IMR-90 (cell line): ENCODE results near the gene ZCWPW1. TPM values are rescaled to one million over a fixed set of nuclear protein-coding genes. Genes with fewer than 3 reads are reported as not detected.
"Not testable (repeated sequence)": the region's sequence is repeated elsewhere in the genome, so short reads cannot be mapped to it uniquely, and the experiment has no call there.

Experiments
- ATAC-seq: fragments of 200-7000 bp; cut with Tn5 transposase; 2 replicates; pipeline ENCODE4 v1.9.1; 2020; ENCODE audit warnings: low read depth, mild to moderate bottlenecking, moderate library complexity
- BruUV-seq: library from RNA; stranded (reverse); fragments of 400-500 nt; replicated peaks from 2 replicates; lab custom pipeline; 2021; lab: Mats Ljungman, UMichigan
- CTCF ChIA-PET: fragments of 300-600 bp; formaldehyde crosslinking; extraction: SDS; loops from one replicate; lab custom pipeline; 2021; ENCODE audit warnings: antibody characterized with exemption; lab: Yijun Ruan, JAX
- POLR2A ChIA-PET: fragments of 300-600 bp; sonication (Branson Sonifier 250); formaldehyde crosslinking; loops from one replicate; lab custom pipeline; 2022; ENCODE audit warnings: antibody characterized with exemption; ENCODE audit not compliant: unreplicated experiment; lab: Charles Lee
- DNase-seq: peaks from one replicate; pipeline ENCODE4 v3.0.0; 2013
- H2AFZ ChIP-seq: replicated peaks from 2 replicates; pipeline ENCODE3; 2013; ENCODE audit warnings: low read length, mild to moderate bottlenecking; ENCODE audit not compliant: poor library complexity
- H2AK5ac ChIP-seq: 2 replicates; pipeline ENCODE4 v1.6.1; 2013; ENCODE audit warnings: low read depth, low read length, inconsistent platforms
- H2AK9ac ChIP-seq: replicated peaks from 2 replicates; pipeline ENCODE3; 2013; ENCODE audit warnings: mild to moderate bottlenecking, low read depth, low read length, moderate library complexity; ENCODE audit not compliant: poor library complexity
- H2BK120ac ChIP-seq: 2 replicates; pipeline ENCODE4 v1.6.1; 2013; ENCODE audit warnings: low read depth, low read length, inconsistent platforms
- H2BK15ac ChIP-seq: 3 replicates; pipeline ENCODE4 v1.6.1; 2013; ENCODE audit warnings: low read depth, low read length, inconsistent platforms
- H2BK20ac ChIP-seq: 2 replicates; pipeline ENCODE4 v1.6.1; 2013; ENCODE audit warnings: low read depth, mild to moderate bottlenecking, inconsistent platforms, low read length, moderate library complexity
- H2BK5ac ChIP-seq: 2 replicates; pipeline ENCODE4 v1.6.1; 2013; ENCODE audit warnings: mild to moderate bottlenecking, low read depth, low read length, inconsistent platforms; ENCODE audit not compliant: poor library complexity, severe bottlenecking
- H3K14ac ChIP-seq: replicated peaks from 2 replicates; pipeline ENCODE4 v1.6.1; 2013; ENCODE audit warnings: low read depth, low read length, inconsistent platforms
- H3K18ac ChIP-seq: 2 replicates; pipeline ENCODE4 v1.6.1; 2013; ENCODE audit warnings: low read depth, low read length, control low read depth
- H3K23ac ChIP-seq: 2 replicates; pipeline ENCODE4 v1.6.1; 2013; ENCODE audit warnings: low read depth, low read length, inconsistent platforms
- H3K27ac ChIP-seq: 2 replicates; pipeline ENCODE4 v1.5.1; 2013; ENCODE audit warnings: mild to moderate bottlenecking, control low read depth, low read length; ENCODE audit not compliant: insufficient read depth
- H3K27me3 ChIP-seq: 2 replicates; pipeline ENCODE4 v1.6.1; 2013; ENCODE audit warnings: low read length; ENCODE audit not compliant: control insufficient read depth, insufficient read depth
- H3K36me3 ChIP-seq: 2 replicates; pipeline ENCODE4 v1.6.1; 2013; ENCODE audit warnings: low read length, mixed read lengths; ENCODE audit not compliant: control insufficient read depth, insufficient read depth
- H3K4ac ChIP-seq: 2 replicates; pipeline ENCODE4 v1.6.1; 2013; ENCODE audit warnings: low read depth, low read length, inconsistent platforms
- H3K4me1 ChIP-seq: 2 replicates; pipeline ENCODE4 v1.6.1; 2013; ENCODE audit warnings: low read length, mixed read lengths; ENCODE audit not compliant: control insufficient read depth, insufficient read depth
- H3K4me2 ChIP-seq: 2 replicates; pipeline ENCODE4 v1.6.1; 2013; ENCODE audit warnings: low read depth, mild to moderate bottlenecking, control low read depth, low read length, moderate library complexity
- H3K4me3 ChIP-seq: 2 replicates; pipeline ENCODE4 v1.5.1; 2013; ENCODE audit warnings: low read depth, mild to moderate bottlenecking, control low read depth, low read length, moderate library complexity; ENCODE audit not compliant: insufficient read depth
- H3K56ac ChIP-seq: 2 replicates; pipeline ENCODE4 v1.6.1; 2013; ENCODE audit warnings: low read length, inconsistent platforms; ENCODE audit not compliant: insufficient read depth; ENCODE audit errors: extremely low read depth
- H3K79me1 ChIP-seq, 2 experiments: 2 replicates each; pipeline ENCODE4 v1.6.1; 2013; ENCODE audit warnings: low read length in 2 of 2, inconsistent platforms in 1 of 2, low read depth in 1 of 2
- H3K9ac ChIP-seq: 2 replicates; pipeline ENCODE4 v1.6.1; 2013; ENCODE audit warnings: low read depth, low read length, control low read depth
- H3K9me1 ChIP-seq: 2 replicates; pipeline ENCODE4 v1.6.1; 2013; ENCODE audit warnings: low read length, inconsistent platforms; ENCODE audit not compliant: insufficient read depth
- H3K9me3 ChIP-seq: 2 replicates; pipeline ENCODE4 v1.6.1; 2013; ENCODE audit warnings: low read length; ENCODE audit not compliant: control insufficient read depth, insufficient read depth
- H4K20me1 ChIP-seq: 2 replicates; pipeline ENCODE4 v1.6.1; 2013; ENCODE audit warnings: low read length, inconsistent platforms; ENCODE audit not compliant: insufficient read depth
- H4K5ac ChIP-seq: 2 replicates; pipeline ENCODE4 v1.6.1; 2013; ENCODE audit warnings: mild to moderate bottlenecking, low read depth, low read length, control low read depth
- H4K8ac ChIP-seq, 2 experiments: 2 replicates each; pipeline ENCODE4 v1.6.1; 2013; ENCODE audit warnings: low read depth in 2 of 2, low read length in 2 of 2, control low read depth in 1 of 2, inconsistent platforms in 1 of 2
- H4K91ac ChIP-seq: 2 replicates; pipeline ENCODE4 v1.6.1; 2013; ENCODE audit warnings: low read depth, low read length, inconsistent platforms; ENCODE audit not compliant: insufficient read depth
- WGBS, 2 experiments: methylation state at CpG; one replicate each; pipeline versions ENCODE4 v1.1.5 to v1.1.7; 2013; ENCODE audit warnings: missing lambda C conversion rate in 2 of 2; ENCODE audit not compliant: insufficient read length in 1 of 2; ENCODE audit errors: extremely low coverage in 2 of 2; 5-methylcytosine and 5-hydroxymethylcytosine counted together
- dilution Hi-C: fragments of 300-500 bp; cut with HindIII; formaldehyde crosslinking; loops from one replicate; pipeline ENCODE4 v1.14.3; 2018; ENCODE audit warnings: low sequenced_read_pairs; ENCODE audit not compliant: unreplicated experiment
- in situ Hi-C: fragments of 300-500 bp; cut with MboI; formaldehyde crosslinking; loops from 3 replicates; pipeline ENCODE4 v1.14.3; 2019; ENCODE audit warnings: low sequenced_read_pairs, inconsistent platforms, mixed read lengths
- intact Hi-C: fragments of 100-400 bp; cut with micrococcal nuclease; formaldehyde crosslinking; loops from 2 replicates; pipeline ENCODE4 v1.10.0; 2022
- polyA plus RNA-seq, 3 experiments: library from polyadenylated mRNA; depleted of rRNA; stranded (reverse); fragments of >200 nt; gene quantifications; 2 replicates each; pipeline ENCODE4 v1.2.3, GENCODE V29; 2012; ENCODE audit warnings: low replicate concordance in 1 of 3
- total RNA-seq: library from RNA; depleted of rRNA; stranded (reverse); fragments of >200 nt; gene quantifications from 2 replicates; pipeline ENCODE4 v1.2.3, GENCODE V29; 2012
- TF ChIP-seq, protein P1 (sequence below): fragments of 150-350 bp; IDR thresholded peaks from 2 replicates; pipeline ENCODE4 v1.6.1; 2016; ENCODE audit warnings: low read depth, mild to moderate bottlenecking, low read length, moderate library complexity, borderline replicate concordance

ZCWPW1 gene
- total and polyA plus RNA-seq, 2 of the 4 experiments (the other 2 are of a cell fraction), result 0.72 to 1.3 TPM

DNA sequence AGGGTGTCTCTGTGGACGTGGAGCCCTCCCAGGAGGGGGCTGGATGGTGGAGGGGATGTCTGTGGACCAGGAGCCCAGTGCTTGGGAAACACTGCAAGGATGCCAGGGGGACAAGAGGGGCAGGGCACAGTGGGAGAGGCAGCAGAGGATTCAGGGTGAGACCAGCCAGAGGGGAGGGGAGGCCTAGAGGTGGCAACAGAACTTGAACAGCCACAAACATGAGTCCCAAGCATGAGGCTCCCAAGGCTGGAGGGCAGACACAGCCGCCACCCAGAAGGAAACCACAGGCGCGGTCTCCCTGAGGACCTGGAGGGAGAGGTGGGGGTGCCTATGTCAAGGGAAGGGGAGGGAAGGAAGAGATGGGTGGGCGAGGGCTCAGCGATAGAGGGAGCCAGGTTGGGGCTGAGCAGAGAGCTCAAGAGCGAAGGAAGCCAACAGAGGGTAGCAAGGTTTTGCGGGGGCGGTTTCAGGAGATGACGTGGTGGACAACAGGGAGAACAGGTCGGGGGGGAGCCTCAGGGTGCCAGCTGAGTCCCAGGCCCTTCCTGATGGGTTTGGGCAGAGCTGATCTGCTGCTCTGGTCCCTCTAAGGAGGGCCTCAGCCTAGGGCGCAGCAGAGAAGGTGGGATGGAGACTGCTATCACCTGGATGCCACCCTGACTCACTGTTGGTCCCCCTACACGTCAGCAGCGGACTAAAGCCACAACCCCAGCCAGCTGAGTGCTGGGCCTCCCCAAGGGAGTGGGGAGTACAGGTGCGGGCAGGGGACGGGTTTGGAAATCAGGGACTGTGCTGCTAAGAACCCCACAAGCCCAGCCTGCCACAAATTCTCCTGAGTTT is 61.9 kb downstream of the ZCWPW1 start:
- ChIA-PET CTCF (interaction anchor here (0.7 kb wide), 1 partner anchor 40 kb away, joined by 4 read pairs; no protein-coding TSS in a partner anchor), POLR2A (no interaction called here)
- H4K5ac ChIP-seq, result no peak overlapping the region
- no peak overlapping the region for H3K23ac ChIP-seq
- intact Hi-C loops (no loop called here), dilution Hi-C loops (no loop called here), in situ Hi-C loops (no loop called here)
- TF ChIP-seq, protein P1, sequence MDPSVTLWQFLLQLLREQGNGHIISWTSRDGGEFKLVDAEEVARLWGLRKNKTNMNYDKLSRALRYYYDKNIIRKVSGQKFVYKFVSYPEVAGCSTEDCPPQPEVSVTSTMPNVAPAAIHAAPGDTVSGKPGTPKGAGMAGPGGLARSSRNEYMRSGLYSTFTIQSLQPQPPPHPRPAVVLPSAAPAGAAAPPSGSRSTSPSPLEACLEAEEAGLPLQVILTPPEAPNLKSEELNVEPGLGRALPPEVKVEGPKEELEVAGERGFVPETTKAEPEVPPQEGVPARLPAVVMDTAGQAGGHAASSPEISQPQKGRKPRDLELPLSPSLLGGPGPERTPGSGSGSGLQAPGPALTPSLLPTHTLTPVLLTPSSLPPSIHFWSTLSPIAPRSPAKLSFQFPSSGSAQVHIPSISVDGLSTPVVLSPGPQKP, result no peak
- H2BK5ac ChIP-seq, result no peak overlapping the region
- no peak overlapping the region for H2AFZ ChIP-seq
- H2AK5ac ChIP-seq, result no peak overlapping the region
- H3K79me1 ChIP-seq, result no peaks in the 10 kb centered on the region; a peak in 1 of 4 replicates
- H4K8ac ChIP-seq, result no peak overlapping the region
- H3K4me2 ChIP-seq, result no peak overlapping the region
- no peak overlapping the region for H3K27ac ChIP-seq
- no peak overlapping the region for H3K9ac ChIP-seq
- 92% methylated on average over 9 of the region's 16 CpGs; no CpG with 5 or more reads in 1 of the 2 experiments for WGBS, 2 experiments
- no peak overlapping the region for H4K91ac ChIP-seq
- H3K9me1 ChIP-seq, result 0 out of 2 replicates have a peak, but pooled peaks cover 4% of the 10 kb centered on the region
- H3K4ac ChIP-seq, result no peak overlapping the region
- H2AK9ac ChIP-seq, result peak overlapping the region; percentile 37
- H3K14ac ChIP-seq, result no peak overlapping the region
- H3K56ac ChIP-seq, result no peak overlapping the region
- DNase-seq (no peak), ATAC-seq (no peak)
- BruUV-seq, result no TSS peak
- no peaks in the 10 kb centered on the region for H3K27me3 ChIP-seq
- no peak overlapping the region for H3K4me3 ChIP-seq
- H4K20me1 ChIP-seq, result no peaks in the 10 kb centered on the region
- no peaks in the 10 kb centered on the region for H3K4me1 ChIP-seq
- no peak overlapping the region for H2BK15ac ChIP-seq
- no peaks in the 10 kb centered on the region for H3K9me3 ChIP-seq
- no peak overlapping the region for H2BK120ac ChIP-seq
- no peak overlapping the region for H3K18ac ChIP-seq
- H2BK20ac ChIP-seq, result no peak overlapping the region
- peaks cover 11% of the 10 kb centered on the region for H3K36me3 ChIP-seq

DNA sequence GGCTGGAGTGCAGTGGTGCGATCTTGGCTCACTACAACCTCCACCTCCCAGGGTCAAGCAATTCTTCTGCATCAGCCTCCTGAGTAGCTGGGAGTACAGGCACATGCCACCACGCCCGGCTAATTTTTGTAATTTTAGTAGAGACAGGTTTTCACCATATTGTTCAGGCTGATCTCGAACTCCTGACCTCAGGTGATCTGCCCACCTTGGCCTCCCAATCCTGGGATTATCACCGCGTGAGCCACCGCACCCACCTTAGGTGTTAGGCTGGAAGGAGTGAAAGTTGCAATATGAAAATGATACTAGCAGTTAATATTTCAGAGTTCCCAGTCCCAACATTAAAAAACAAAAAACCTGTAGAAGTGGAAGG is 62.5 kb downstream of the ZCWPW1 start:
- H3K9ac ChIP-seq, H4K8ac ChIP-seq, H4K5ac ChIP-seq, H3K56ac ChIP-seq, H3K9me1 ChIP-seq, H3K14ac ChIP-seq, H3K4me3 ChIP-seq, BruUV-seq, H2BK20ac ChIP-seq, H3K79me1 ChIP-seq, H3K4me2 ChIP-seq, H2AFZ ChIP-seq, H2BK15ac ChIP-seq, H3K18ac ChIP-seq, H2BK5ac ChIP-seq, DNase-seq, POLR2A ChIA-PET, H3K4ac ChIP-seq, H4K91ac ChIP-seq, H2AK5ac ChIP-seq, H3K27me3 ChIP-seq, H4K20me1 ChIP-seq, in situ Hi-C loops, H3K27ac ChIP-seq, H2BK120ac ChIP-seq, H3K4me1 ChIP-seq, dilution Hi-C loops, H3K9me3 ChIP-seq, intact Hi-C loops, H3K23ac ChIP-seq, ATAC-seq: not testable (repeated sequence)
- no CpG with 5 or more reads among the region's 7 CpGs for WGBS, 2 experiments
- Histone ChIP-seq H2AK9ac (peak overlapping the region; percentile 37), H3K36me3 (peaks cover 17% of the 10 kb centered on the region)
- CTCF ChIA-PET, result interaction anchor here (0.7 kb wide), 1 partner anchor 41 kb away, joined by 4 read pairs; no protein-coding TSS in a partner anchor
